ENCODE measurements around the gene GPD2.

DNA sequence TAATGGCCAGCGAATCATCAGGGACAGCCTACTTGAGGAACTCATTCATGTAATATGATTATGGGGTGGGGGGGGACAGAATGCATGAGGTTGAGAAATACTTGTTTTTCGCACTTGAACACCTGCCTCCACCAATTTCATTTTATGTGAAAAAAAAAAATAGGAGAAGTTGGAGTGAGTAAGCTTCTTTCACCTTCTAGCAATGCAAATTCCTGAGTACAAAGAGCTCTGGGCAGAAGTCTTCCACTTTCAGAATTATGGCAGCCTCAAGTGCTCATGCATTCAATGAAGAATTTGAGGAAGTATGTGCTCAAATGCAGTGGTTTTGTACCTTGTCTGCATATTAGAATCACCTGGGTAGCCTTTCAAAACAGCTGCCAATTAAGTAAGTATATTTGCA, 40.1 kb upstream of the GPD2 start:
- TF ChIP-seq YY1 (IDR thresholded peaks at IDR 0.05; ENCODE audit: insufficient read depth, insufficient read length) (no peak), ZNF274 (IDR thresholded peaks at IDR 0.05; ENCODE audit: low read depth, low read length) (no peak)

Measured in NT2/D1 (cell line).